ENCODE results near the gene CHD1L.

The CHD1L gene

GRCh38 chr1:147252540-147252939 is 10.1 kb downstream of the CHD1L start:
- DNase-seq (ENCODE audit: extremely low spot score), result no peak
- CTCF ChIA-PET, result no interaction called here
- POLR2A ChIA-PET, result interaction anchor here (0.8 kb wide), 1 partner anchor 10 kb away, joined by 3 read pairs; no protein-coding TSS in a partner anchor
- TF ChIP-seq L3MBTL2 (conservative IDR thresholded peaks at IDR 0.05) (no peak), CTBP1 (IDR thresholded peaks at IDR 0.05; ENCODE audit: borderline replicate concordance) (no peak), PKNOX1 (IDR thresholded peaks at IDR 0.05) (no peak), SP1 (IDR thresholded peaks at IDR 0.05) (no peak), NFRKB (IDR thresholded peaks at IDR 0.05) (no peak)

- no peak for TF ChIP-seq ELF4 (IDR thresholded peaks at IDR 0.05)
- TF ChIP-seq TARDBP (IDR thresholded peaks at IDR 0.05), result no peak
- no peak for TF ChIP-seq NFRKB (IDR thresholded peaks at IDR 0.05)
- TF ChIP-seq BHLHE40 (IDR thresholded peaks at IDR 0.05; ENCODE audit: borderline replicate concordance), result no peak
- no peak for TF ChIP-seq PKNOX1 (IDR thresholded peaks at IDR 0.05)
- no peak for TF ChIP-seq SP1 (IDR thresholded peaks at IDR 0.05)
- TF ChIP-seq CTBP1 (IDR thresholded peaks at IDR 0.05; ENCODE audit: borderline replicate concordance), result no peak
- no peak for TF ChIP-seq ARNT (IDR thresholded peaks at IDR 0.05)
- no peak for TF ChIP-seq HDGF (IDR thresholded peaks at IDR 0.05; ENCODE audit: borderline replicate concordance)
- TF ChIP-seq FOXK2 (IDR thresholded peaks at IDR 0.05), result no peak
- no peak for TF ChIP-seq SUZ12 (IDR thresholded peaks at IDR 0.05)
- POLR2A ChIA-PET, result no interaction called here
- DNase-seq (ENCODE audit: extremely low spot score), result no peak
- CTCF ChIA-PET, result no interaction called here
Observed at GRCh38 chr1:147260956-147261355, 18.5 kb downstream of the CHD1L start.

- ChIA-PET CTCF (no interaction called here), POLR2A (no interaction called here)
- TF ChIP-seq L3MBTL2 (conservative IDR thresholded peaks at IDR 0.05) (no peak), HDGF (IDR thresholded peaks at IDR 0.05; ENCODE audit: borderline replicate concordance) (no peak), ELF4 (IDR thresholded peaks at IDR 0.05) (no peak), ARNT (IDR thresholded peaks at IDR 0.05) (no peak)
- no peak for DNase-seq (ENCODE audit: extremely low spot score)
Observed at GRCh38 chr1:147264158-147264768, 21.8 kb downstream of the CHD1L start.

GRCh38 chr1:147266381-147266780 is 23.9 kb downstream of the CHD1L start:
- no peak for DNase-seq (ENCODE audit: extremely low spot score)
- ChIA-PET POLR2A (no interaction called here), CTCF (no interaction called here)
- TF ChIP-seq SP1 (IDR thresholded peaks at IDR 0.05), result no peak

- no peak for TF ChIP-seq BHLHE40 (IDR thresholded peaks at IDR 0.05; ENCODE audit: borderline replicate concordance)
- no peak for DNase-seq (ENCODE audit: extremely low spot score)
- ChIA-PET CTCF (no interaction called here), POLR2A (no interaction called here)
Observed at GRCh38 chr1:147267711-147268110, 25.2 kb downstream of the CHD1L start.

- TF ChIP-seq FOXM1 (IDR thresholded peaks at IDR 0.05; ENCODE audit: borderline replicate concordance) (no peak), L3MBTL2 (conservative IDR thresholded peaks at IDR 0.05) (no peak), ZNF384 (IDR thresholded peaks at IDR 0.05) (no peak), LEF1 (IDR thresholded peaks at IDR 0.05; ENCODE audit: borderline replicate concordance) (no peak), PKNOX1 (IDR thresholded peaks at IDR 0.05) (no peak), HDGF (IDR thresholded peaks at IDR 0.05; ENCODE audit: borderline replicate concordance) (no peak), ARNT (IDR thresholded peaks at IDR 0.05) (no peak), ELF4 (IDR thresholded peaks at IDR 0.05) (no peak), NFRKB (IDR thresholded peaks at IDR 0.05) (no peak), SUZ12 (IDR thresholded peaks at IDR 0.05) (no peak), TARDBP (IDR thresholded peaks at IDR 0.05) (no peak)
- POLR2A ChIA-PET, result no interaction called here
- CTCF ChIA-PET, result no interaction called here
- no peak for DNase-seq (ENCODE audit: extremely low spot score)
Observed at GRCh38 chr1:147270721-147271120, 28.2 kb downstream of the CHD1L start.

- POLR2A ChIA-PET, result interaction anchor here (1.8 kb wide), 1 partner anchor 188 kb away, joined by 4 read pairs; no protein-coding TSS in a partner anchor
- TF ChIP-seq ZNF384 (IDR thresholded peaks at IDR 0.05), result no peak
- DNase-seq (ENCODE audit: extremely low spot score), result no peak
- CTCF ChIA-PET, result interaction anchor here (0.6 to 3.0 kb wide), 2 partner anchors 62 to 117 kb away, joined by 4 to 25 read pairs; no protein-coding TSS in a partner anchor
Observed at GRCh38 chr1:147272042-147272441, 29.6 kb downstream of the CHD1L start.

All from HEK293T (cell line).